GM21529 (cell line): ENCODE data around the gene UBE2N.
"Not testable (repeated sequence)": the region's sequence is repeated elsewhere in the genome, so short reads cannot be mapped to it uniquely, and the experiment has no call there.

ENCODE experiments used
- ATAC-seq: cut with Tn5 transposase; IDR thresholded peaks from one replicate; pipeline ENCODE4 v1.9.1; 2021; ENCODE audit not compliant: unreplicated experiment

Gene UBE2N

GRCh38 chr12:93381976-93382437 is 59.7 kb downstream of the UBE2N start:
- ATAC-seq: not testable (repeated sequence)

GRCh38 chr12:93381161-93381975 is 60.4 kb downstream of the UBE2N start:
- ATAC-seq: no peak

GRCh38 chr12:93380480-93381121 is 61.1 kb downstream of the UBE2N start:
- no peak for ATAC-seq

- ATAC-seq: no peak
Observed at GRCh38 chr12:93379981-93380361, 61.8 kb downstream of the UBE2N start.

- ATAC-seq: no peak
Observed at GRCh38 chr12:93379326-93379980, 62.3 kb downstream of the UBE2N start.

- ATAC-seq: no peak
Observed at GRCh38 chr12:93378998-93379325, 62.8 kb downstream of the UBE2N start.

GRCh38 chr12:93378196-93378997 is 63.4 kb downstream of the UBE2N start:
- ATAC-seq: peak; percentile 30

GRCh38 chr12:93377252-93378195 is 64.2 kb downstream of the UBE2N start, which contains the start of gene NUDT4:
NUDT4 (plus strand) TSS chr12:93377925; CDS start chr12:93378323, 398 bp downstream.
- ATAC-seq: peak; percentile 69

- no peak for ATAC-seq
Observed at GRCh38 chr12:93376436-93377251, 65.1 kb downstream of the UBE2N start.

- no peak for ATAC-seq
Observed at GRCh38 chr12:93375906-93376305, 65.8 kb downstream of the UBE2N start.

- no peak for ATAC-seq
Observed at GRCh38 chr12:93373961-93374656, 67.6 kb downstream of the UBE2N start.

- ATAC-seq: no peak
Observed at GRCh38 chr12:93370947-93371346, 70.8 kb downstream of the UBE2N start.

GRCh38 chr12:93369505-93369904 is 72.2 kb downstream of the UBE2N start:
- no peak for ATAC-seq

- ATAC-seq: no peak
Observed at GRCh38 chr12:93368766-93369165, 73.0 kb downstream of the UBE2N start.

GRCh38 chr12:93366422-93366821 is 75.3 kb downstream of the UBE2N start:
- no peak for ATAC-seq

- ATAC-seq: no peak
Observed at GRCh38 chr12:93365616-93366405, 75.9 kb downstream of the UBE2N start.

GRCh38 chr12:93363841-93364297 is 77.9 kb downstream of the UBE2N start:
- ATAC-seq: peak; percentile 70
